Inflammatory macrophage treated with lipopolysaccharide for 1 hour (primary cell): ENCODE data around the gene USP32.
"Not testable (repeated sequence)": the region's sequence is repeated elsewhere in the genome, so short reads cannot be mapped to it uniquely, and the experiment has no call there.

Experiments used
- DNase-seq, 2 donors: peaks; one replicate each; pipeline ENCODE4 v3.0.0-alpha.2; 2020 to 2022

Gene USP32

GRCh38 chr17:60293580-60294335 lies 98.2 kb downstream of the USP32 start:
- no peak for DNase-seq

- DNase-seq: no peak
Observed at GRCh38 chr17:60292697-60293096, 99.2 kb downstream of the USP32 start.

GRCh38 chr17:60284709-60285108 lies 107.2 kb downstream of the USP32 start:
- no peak for DNase-seq

- peak; percentile 50 to 63 for DNase-seq
Observed at GRCh38 chr17:60283816-60284215, 108.1 kb downstream of the USP32 start.

- no peak for DNase-seq
Observed at GRCh38 chr17:60280673-60281072, 111.3 kb downstream of the USP32 start.

GRCh38 chr17:60278237-60278636 lies 113.7 kb downstream of the USP32 start:
- DNase-seq: no peak

DNA sequence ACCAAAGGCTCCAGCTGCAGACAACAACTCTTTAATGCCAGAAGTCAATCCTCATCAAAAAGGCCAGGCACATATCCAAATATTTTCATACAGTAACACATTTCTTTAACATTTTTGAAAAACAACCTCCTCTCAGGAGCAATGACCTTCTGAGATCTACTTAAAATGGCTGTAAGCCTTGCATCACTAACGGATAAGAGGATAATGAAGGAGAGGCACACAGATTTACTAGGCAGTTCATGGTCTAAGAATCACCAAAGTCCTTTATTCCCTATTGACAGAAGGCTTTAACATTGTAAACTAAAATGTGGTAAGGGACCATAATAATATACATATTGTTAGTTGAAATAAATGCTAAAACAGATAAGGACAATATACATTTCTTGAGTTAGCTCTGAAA lies 114.7 kb downstream of the USP32 start:
- no peak for DNase-seq

DNA sequence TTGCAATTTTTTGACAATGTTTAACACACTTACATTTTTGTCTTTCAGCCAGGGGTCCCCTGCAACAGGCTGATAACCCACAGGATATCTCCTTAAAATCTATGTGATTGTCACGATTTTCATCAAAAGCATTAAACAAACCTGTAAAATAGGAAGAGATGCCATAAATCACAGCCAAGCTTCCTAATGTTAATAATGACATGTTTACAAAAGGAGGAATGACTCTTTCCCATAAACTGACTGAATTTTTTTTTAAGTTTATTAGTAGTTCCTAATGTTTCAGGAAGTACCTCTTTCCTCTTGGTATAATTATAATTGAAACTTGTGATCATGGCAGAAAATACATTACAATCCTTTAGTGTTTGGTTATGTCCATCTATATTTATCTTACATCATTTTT lies 122.5 kb downstream of the USP32 start:
- DNase-seq: no peak

- DNase-seq: no peak
Observed at GRCh38 chr17:60260540-60260939, 131.4 kb downstream of the USP32 start.

DNA sequence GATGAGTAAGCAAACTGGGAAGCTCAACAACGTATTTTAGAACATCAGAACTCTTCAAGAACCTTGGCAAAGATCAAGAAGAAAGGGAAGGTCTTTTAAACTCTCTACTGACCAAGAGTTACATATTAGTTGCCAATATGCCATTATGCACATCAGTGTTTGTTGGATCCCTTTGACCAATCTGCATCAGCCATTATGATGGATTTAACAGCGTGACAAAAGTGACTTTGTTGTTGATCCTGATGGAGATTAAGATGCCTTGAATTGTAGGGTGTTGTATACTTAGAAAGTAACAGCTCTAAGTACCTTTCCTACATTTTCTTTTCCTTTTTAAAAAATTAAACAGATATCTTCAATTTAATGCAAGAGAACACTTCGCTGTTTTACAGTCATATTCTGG lies 133.6 kb downstream of the USP32 start:
- DNase-seq: no peak

DNA sequence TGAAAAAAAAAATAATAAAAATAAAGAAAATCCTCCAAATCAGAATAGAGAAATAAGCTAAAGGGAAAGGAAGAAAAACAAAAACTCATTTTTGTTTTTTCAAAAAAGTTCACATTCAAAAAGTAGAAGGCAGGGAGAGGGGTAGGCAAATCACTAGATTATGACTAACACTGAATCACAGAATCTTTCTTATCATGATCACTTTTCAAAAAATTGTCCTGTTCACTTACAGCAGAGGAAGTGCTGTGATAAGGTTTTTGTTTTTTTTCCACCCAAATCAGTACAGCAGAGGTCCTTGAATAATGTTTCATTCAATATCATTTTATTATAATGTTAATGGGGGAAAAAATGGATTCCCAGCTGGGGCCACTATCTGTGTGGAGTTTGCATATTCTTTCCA lies 135.8 kb downstream of the USP32 start:
- DNase-seq: no peak

DNA sequence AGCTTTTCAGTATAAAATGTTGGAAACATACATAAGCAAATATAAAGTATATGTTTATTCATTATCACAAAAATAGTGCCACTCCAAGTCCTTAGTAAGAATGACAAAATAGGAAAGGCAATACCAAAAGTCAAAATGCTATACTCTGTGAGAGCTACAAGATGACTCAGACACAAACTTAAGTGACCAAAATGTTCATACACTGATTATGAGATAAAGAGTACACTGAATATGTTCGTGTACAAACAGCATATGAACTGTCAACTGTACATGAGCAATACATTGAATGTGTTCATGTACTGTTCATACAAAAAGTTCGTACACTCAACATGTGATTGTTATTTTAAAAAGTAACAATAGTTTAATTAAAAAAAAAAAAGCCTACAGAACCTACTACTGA lies 138.9 kb downstream of the USP32 start:
- no peak for DNase-seq

GRCh38 chr17:60252459-60252858 lies 139.5 kb downstream of the USP32 start:
- no peak for DNase-seq

DNA sequence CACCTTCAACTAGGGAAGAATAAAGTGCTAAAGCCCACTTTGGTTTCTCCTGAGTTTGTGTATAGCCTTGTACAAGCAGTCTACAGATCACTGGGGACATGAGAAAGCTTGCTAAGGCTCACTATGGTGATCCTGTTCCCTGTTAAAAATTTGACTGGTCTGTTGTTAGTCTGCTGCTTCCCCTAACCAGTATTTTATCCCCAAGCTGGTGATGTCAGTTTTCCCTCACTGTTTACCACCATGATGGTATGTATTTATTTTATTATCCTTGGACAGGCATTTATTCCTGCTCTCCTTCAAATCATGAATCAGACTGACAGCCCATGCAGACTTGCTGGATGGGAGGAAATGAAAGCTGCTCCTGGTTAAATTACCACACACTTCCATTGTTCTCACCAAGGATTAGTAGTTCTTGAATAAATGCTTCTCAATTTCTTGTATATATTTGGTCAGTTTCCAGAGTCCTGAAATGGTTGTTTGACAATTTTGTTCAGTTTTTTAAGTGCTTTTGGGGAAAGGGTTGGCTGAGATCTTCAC lies 142.6 kb downstream of the USP32 start:
- DNase-seq: no peak

DNA sequence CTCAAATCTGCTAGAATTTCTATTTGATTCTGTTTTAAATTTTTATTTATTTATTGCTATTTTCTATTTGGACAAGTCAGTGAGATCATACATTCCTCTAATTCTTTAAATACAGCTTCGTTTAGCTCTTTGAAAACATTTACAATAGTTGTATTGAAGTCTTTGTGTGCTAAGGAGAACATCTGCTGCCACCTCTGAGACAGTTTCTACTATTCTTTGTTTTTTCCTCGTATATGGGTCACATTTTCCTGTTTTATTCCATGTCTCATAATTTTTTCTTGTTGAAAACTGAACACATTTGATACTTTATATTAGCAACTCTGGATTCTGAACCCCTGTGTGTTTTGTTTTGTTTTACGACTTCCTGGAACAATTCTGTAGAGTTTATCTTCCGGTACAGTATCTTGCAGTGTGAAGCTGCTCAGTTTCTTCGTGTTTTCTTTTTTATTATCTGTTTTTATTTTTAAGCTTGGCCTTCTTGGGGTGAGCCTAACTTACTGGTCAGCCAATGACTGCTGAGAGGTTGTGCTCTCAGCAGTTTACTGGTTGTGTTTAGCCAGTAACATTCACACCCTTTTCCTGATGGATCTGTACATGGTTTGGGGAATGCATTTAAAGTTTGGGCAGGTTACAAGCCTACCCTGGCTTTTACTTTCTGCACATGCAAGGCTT lies 143.2 kb downstream of the USP32 start:
- no peak for DNase-seq

- DNase-seq: no peak
Observed at GRCh38 chr17:60247836-60248461, 144.0 kb downstream of the USP32 start.

- DNase-seq: no peak
Observed at GRCh38 chr17:60244656-60245055, 147.3 kb downstream of the USP32 start.

GRCh38 chr17:60240290-60240689 lies 151.6 kb downstream of the USP32 start:
- DNase-seq: no peak

DNA sequence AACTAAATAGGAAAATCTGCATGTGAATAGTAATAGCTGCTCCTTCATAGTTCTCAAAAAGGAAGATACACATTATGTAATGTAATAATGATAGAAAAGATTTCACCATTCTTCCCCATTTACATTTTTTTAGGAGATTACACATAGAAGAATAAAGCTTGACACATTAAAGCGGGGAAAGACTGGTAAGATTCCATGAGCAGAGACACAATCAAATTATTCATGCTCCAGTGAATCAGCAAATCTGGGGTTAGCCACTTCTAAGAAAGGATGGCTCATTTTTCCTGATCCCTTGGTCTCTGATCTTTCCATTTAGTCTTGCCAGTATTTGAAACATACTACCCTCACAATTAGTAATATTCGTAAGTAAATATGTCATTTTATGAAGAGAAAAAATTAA lies 160.2 kb downstream of the USP32 start:
- DNase-seq: peak; percentile 58 to 62

- DNase-seq: peak in 1 of 2 donors; percentile 10
Observed at GRCh38 chr17:60231234-60231633, 160.7 kb downstream of the USP32 start.

- DNase-seq: peak in 1 of 2 donors; percentile 4
Observed at GRCh38 chr17:60230358-60230757, 161.6 kb downstream of the USP32 start.

DNA sequence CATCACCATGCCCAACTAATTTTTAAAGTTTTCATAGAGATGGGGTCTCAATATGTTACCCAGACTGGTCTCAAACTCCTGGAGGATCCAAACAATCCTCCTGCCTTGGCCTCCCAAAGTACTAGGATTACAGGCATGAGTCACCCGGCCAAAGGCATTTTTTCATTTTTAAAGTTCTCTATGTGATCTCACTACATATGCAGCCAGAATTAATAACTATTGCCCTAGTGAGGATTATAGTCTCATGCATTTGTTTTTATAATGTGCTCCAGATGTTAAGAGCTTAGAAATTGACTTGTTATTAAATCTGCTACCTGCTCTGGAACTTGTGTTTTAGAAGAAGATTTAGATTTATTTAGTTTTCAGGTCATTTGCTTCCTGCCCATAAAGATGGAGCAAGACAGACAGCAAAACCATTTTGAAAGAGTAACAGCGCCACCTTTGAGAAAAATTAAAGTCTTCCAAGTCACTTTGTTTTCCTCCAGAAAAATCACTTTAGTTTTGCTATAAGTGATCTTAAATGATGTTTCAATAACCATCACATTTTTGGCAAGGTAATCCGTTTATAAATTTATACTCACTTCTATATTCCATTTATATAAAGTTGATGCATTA lies 162.6 kb downstream of the USP32 start:
- peak in 1 of 2 donors; percentile 14 for DNase-seq

DNA sequence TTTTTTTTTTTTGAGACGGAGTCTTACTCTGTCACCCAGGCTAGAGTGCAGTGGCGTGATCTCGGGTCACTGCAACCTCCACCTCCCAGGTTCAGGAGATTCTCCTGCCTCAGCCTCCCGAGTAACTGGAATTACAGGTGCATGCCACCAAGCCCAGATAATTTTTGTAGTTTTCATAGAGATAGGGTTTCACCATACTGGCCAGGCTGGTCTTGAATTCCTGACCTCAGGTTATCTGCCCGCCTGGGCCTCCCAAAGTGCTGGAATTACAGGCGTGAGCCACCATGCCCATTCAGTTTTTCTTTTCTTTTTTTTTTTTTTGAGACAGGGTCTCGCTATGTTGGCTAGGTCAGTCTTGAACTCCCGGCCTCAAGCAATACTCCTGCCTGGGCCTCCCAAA lies 164.7 kb downstream of the USP32 start:
- DNase-seq: not testable (repeated sequence)
